Motor neuron (in vitro differentiated cells): ENCODE results near the gene KRT83. TPM values are rescaled to one million over a fixed set of nuclear protein-coding genes. Genes with fewer than 3 reads are reported as not detected.

Experiments used
- ATAC-seq, 8 experiments: fragments of 200-7000 bp; cut with Tn5 transposase; replicated peaks in 6 of 8; 2 replicates each; pipeline ENCODE4 v1.8.0; 2021; ENCODE audit warnings: mild to moderate bottlenecking in 8 of 8, moderate library complexity in 8 of 8
- H3K27ac ChIP-seq, 2 donors: fragments of 250-450 bp; sonication (Bioruptor Pico); 2 replicates each; pipeline ENCODE4 v1.9.0; 2021; ENCODE audit warnings: antibody characterized with exemption in 2 of 2, mild to moderate bottlenecking in 2 of 2, moderate library complexity in 1 of 2
- H3K4me1 ChIP-seq, 2 donors: fragments of 250-450 bp; sonication (Bioruptor Pico); replicated peaks in 1 of 2; 2 replicates each; pipeline ENCODE4 v1.6.1; 2021; ENCODE audit warnings: antibody characterized with exemption in 2 of 2, mild to moderate bottlenecking in 2 of 2, moderate library complexity in 1 of 2
- H3K4me3 ChIP-seq, 5 donors: fragments of 250-450 bp; sonication (Bioruptor Pico); 2 replicates each; pipeline ENCODE4 v1.9.0; 2021; ENCODE audit warnings: antibody characterized with exemption in 5 of 5, mild to moderate bottlenecking in 5 of 5, moderate library complexity in 4 of 5
- WGBS, 10 experiments: fragments of 450-650 bp; shearing (Covaris generic); methylation state at CpG; one replicate each; pipeline ENCODE4 v1.0.0; 2022; 5-methylcytosine and 5-hydroxymethylcytosine counted together
- in situ Hi-C, 9 experiments: fragments of 400-800 bp; cut with MboI; loops; one replicate each; pipeline ENCODE4 v1.15.0; 2021; ENCODE audit warnings: low sequenced_read_pairs in 9 of 9, low pct_unique_long_range_greater_than_20kb in 2 of 9; ENCODE audit not compliant: unreplicated experiment in 9 of 9
- total RNA-seq, 8 experiments: library from RNA; unstranded; fragments of 300-600 nt; gene quantifications; 2 replicates each; pipeline versions ENCODE4 v1.2.3 to v1.2.4, GENCODE V29; 2022

KRT83 gene
- total RNA-seq, 8 experiments from 2014 or later, result 0.14 to 0.28 TPM; not detected in 6

DNA sequence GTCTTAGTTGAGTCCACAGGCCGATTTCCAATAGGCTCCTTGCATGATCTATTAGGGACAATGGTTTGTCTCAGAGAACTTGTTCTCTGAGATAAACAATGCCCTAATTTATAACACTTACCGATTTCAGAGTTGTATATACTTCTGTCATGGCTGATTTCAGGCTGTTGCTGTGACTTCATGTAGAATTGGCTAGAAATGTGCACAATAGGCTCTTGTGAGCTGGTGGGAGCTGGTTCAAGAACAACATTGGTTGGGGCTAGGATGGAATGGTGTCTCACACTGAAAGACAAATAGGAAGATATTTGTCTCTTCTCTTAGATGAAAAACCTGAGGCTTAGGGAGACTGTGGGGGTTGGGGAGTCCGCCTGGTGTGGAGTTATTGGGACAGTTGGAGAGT lies 53.5 kb downstream of the KRT83 start:
- Histone ChIP-seq H3K4me3 (no peak overlapping the region), H3K4me1 (no peaks in the 10 kb centered on the region), H3K27ac (no peak overlapping the region)
- WGBS, 10 experiments, result 28 to 83% (median 45%) methylated on average over 2 to 3 of the region's 3 CpGs; no CpG with 5 or more reads in 3 of the 10 experiments
- in situ Hi-C loops, result no loop called here
- ATAC-seq, result no peak

DNA sequence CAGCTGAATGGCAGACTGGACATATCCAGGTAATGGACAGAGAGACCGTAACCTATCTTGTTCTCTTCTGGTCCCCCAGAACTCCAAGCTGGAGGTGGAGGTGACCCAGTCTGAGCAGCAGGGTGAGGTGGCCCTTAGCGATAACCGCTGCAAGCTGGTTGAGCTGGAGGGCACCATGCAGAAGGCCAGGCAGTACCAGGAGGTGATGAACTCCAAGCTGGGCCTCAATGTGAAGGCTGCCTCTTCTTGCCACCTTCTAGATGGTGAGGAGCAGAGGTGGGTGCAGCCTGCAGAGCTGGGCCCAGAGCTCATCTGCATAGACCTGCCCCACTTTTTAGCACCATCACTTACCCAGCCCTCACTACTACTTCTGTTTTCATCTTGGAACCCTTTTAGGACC lies 53.9 kb downstream of the KRT83 start:
- WGBS, 10 experiments, result 0 to 100% (median 83%) methylated on average over 1 to 2 of the region's 3 CpGs; no CpG with 5 or more reads in 5 of the 10 experiments
- ATAC-seq, result no peak
- H3K27ac ChIP-seq, result no peak overlapping the region
- H3K4me3 ChIP-seq, result no peak overlapping the region
- no peaks in the 10 kb centered on the region for H3K4me1 ChIP-seq
- in situ Hi-C loops, result no loop called here

DNA sequence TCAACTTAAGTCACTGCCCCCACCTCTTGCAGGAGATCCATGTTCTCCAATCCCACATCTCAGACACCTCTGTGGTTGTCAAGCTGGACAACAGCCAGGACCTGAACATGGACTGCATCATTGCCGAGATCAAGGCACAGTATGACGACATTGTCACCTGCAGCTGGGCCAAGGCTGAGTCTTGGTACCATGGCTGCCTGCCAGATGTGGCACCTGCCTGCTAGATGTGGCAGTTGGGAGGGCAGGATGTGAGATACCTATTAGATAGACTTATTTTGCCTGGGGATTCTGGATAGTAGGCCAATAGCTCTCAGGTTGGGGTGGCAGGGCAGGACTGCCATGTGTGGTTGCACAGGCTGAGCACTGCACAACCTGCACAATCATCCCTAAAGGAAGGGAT lies 54.7 kb downstream of the KRT83 start:
- Histone ChIP-seq H3K27ac (no peak overlapping the region), H3K4me3 (no peak overlapping the region), H3K4me1 (no peaks in the 10 kb centered on the region)
- in situ Hi-C loops, result no loop called here
- no peak for ATAC-seq
- 83 to 100% methylated on average over 1 to 2 of the region's 2 CpGs; no CpG with 5 or more reads in 8 of the 10 experiments for WGBS, 10 experiments

DNA sequence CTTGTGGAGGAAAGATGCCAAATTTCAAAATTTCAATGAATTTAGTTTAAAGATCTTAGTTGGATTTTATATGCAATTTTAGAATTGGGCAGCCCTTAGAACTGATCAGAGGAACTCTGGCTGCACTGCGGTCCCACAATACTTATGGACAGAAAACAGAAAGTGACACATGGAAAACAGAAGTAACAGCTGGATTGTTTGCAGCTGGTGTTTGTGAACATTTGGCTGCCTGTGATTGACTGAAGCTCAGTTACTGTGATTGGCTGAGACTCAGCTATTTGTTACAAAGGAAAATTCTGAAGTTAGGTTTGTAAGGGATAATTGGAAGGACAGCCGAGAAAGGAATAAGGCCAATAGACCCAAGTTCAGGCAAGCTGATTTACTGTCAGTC lies 56.8 kb downstream of the KRT83 start:
- in situ Hi-C loops, result no loop called here
- 14 to 84% (median 67%) methylated on average over 1 to 2 of the region's 2 CpGs; no CpG with 5 or more reads in 3 of the 10 experiments for WGBS, 10 experiments
- H3K27ac ChIP-seq, result no peak overlapping the region

More for the DNA sequence above, 56.8 kb downstream of the KRT83 start:
- ATAC-seq, result no peak
- H3K4me1 ChIP-seq, result no peaks in the 10 kb centered on the region
- no peak overlapping the region for H3K4me3 ChIP-seq

Other genes starting within 250 kb of the KRT83 start
- gene SMIM41, start 241.7 kb downstream of the KRT83 start, total RNA-seq, result not detected
- gene KRT80, start 129.4 kb downstream of the KRT83 start, total RNA-seq, result under 1 TPM in 6 of 8 experiments, not detected in 2; 0.14 to 0.85 (median 0.26) TPM
- gene KRT7, start 88.2 kb downstream of the KRT83 start, total RNA-seq, result 1 to 10 TPM in 5 of 8 experiments, under 1 TPM in 1, not detected in 2; 0.78 to 5.8 (median 2.4) TPM
- gene KRT86, start 46.8 kb downstream of the KRT83 start, total RNA-seq, result under 1 TPM in 4 of 8 experiments, not detected in 4; 0.14 to 0.59 (median 0.33) TPM
- gene KRT81, start 29.9 kb downstream of the KRT83 start, total RNA-seq, result under 1 TPM in 2 of 8 experiments, not detected in 6; 0.49 to 0.58 TPM
- gene KRT85, start 46.1 kb upstream of the KRT83 start, total RNA-seq, result 1 to 10 TPM in 1 of 8 experiments, under 1 TPM in 4, not detected in 3; 0.08 to 9.3 (median 0.14) TPM
- gene KRT84, start 64.3 kb upstream of the KRT83 start, total RNA-seq, result under 1 TPM in 4 of 8 experiments, not detected in 4; 0.13 to 0.24 (median 0.14) TPM
- gene KRT82, start 84.9 kb upstream of the KRT83 start, total RNA-seq, result under 1 TPM in 2 of 8 experiments, not detected in 6; 0.14 TPM
- under 1 TPM in 4 of 8 experiments, not detected in 4; 0.08 to 0.66 (median 0.12) TPM for gene KRT75, start 113.0 kb upstream of the KRT83 start, total RNA-seq
- under 1 TPM in 2 of 8 experiments, not detected in 6; 0.05 to 0.24 TPM for gene KRT6B, start 130.7 kb upstream of the KRT83 start, total RNA-seq
- under 1 TPM in 2 of 8 experiments, not detected in 6; 0.38 to 0.71 TPM for gene KRT6C, start 152.4 kb upstream of the KRT83 start, total RNA-seq
- under 1 TPM in 3 of 8 experiments, not detected in 5; 0.27 to 1.00 (median 0.29) TPM for gene KRT6A, start 171.9 kb upstream of the KRT83 start, total RNA-seq
- gene KRT5, start 199.0 kb upstream of the KRT83 start, total RNA-seq, result 1 to 10 TPM in 1 of 8 experiments, under 1 TPM in 4, not detected in 3; 0.14 to 1.9 (median 0.38) TPM
- under 1 TPM in 4 of 8 experiments, not detected in 4; 0.14 to 0.52 (median 0.16) TPM for gene KRT71, start 231.7 kb upstream of the KRT83 start, total RNA-seq